COLO829 (cell line): Measurements from ENCODE around the gene NUBP2.

Source experiments
- DNase-seq: peaks from one replicate; pipeline ENCODE4 v3.0.0; 2012; ENCODE audit warnings: low spot score

NUBP2 gene

GRCh38 chr16:1782408-1783264 is at the start of gene NUBP2, which contains the start of gene SPSB3:
Gene NUBP2 (plus strand): TSS chr16:1782960. CDS start chr16:1783021, 61 bp downstream.
Gene SPSB3 (minus strand): TSS chr16:1782571. CDS start chr16:1781483, 1,088 bp downstream.
- peak; percentile 99 for DNase-seq

- DNase-seq: no peak
Measured at GRCh38 chr16:1734123-1734522, 48.6 kb upstream of the NUBP2 start.

DNA sequence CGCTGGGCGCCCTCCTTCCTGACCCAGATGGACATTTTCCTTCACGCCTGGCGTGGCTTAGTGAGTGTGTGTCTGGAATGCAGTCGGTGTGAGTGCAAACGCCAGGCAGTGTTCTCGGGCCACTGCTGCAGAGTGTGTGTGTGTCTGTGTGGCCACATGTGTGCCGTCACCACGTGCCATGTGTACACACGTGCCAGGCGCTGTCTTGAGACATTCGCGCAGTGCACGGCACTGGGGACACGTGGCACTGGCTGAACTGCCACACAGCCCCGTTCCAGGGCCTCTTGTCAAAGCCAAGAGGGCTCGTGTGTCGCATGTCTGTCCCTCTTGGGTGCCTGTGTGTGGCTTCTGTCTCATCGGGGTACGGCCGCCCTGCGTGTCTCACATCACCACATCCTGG is 47.9 kb upstream of the NUBP2 start:
- no peak for DNase-seq

- no peak for DNase-seq
Measured at GRCh38 chr16:1740234-1740633, 42.5 kb upstream of the NUBP2 start.

GRCh38 chr16:1740781-1741490 is 41.8 kb upstream of the NUBP2 start:
- no peak for DNase-seq

DNA sequence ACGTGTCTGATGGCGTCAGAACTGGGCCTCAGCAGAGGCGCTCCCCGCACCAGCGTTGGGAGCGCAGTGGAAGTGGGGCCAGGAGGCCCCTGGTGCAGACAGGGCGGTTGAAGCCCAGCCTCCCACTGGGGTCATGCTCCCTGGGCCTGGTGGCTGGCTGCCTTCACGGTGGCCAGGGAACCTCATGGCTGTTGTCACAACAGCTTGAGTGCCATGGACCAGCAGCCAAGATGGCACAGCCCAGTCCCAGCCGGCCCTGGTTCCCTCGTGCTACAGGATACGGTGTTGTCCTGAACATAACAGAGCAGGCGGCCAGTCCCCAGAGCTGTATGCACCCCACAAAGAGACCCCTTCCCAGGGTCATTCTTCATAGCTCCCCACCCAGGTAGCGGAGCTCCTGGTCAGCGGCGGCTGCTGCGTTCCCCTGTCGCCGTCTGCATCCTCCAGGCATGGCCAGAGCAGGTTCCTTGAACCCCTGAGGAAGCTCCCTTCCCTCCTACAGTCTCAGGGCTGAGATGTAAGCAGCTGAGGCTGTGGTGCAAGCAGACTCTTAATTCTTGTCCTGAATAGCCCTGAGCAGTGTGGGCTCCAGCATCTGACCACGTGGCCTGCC is 41.1 kb upstream of the NUBP2 start:
- DNase-seq: no peak

- no peak for DNase-seq
Measured at GRCh38 chr16:1743376-1744337, 39.1 kb upstream of the NUBP2 start.

DNA sequence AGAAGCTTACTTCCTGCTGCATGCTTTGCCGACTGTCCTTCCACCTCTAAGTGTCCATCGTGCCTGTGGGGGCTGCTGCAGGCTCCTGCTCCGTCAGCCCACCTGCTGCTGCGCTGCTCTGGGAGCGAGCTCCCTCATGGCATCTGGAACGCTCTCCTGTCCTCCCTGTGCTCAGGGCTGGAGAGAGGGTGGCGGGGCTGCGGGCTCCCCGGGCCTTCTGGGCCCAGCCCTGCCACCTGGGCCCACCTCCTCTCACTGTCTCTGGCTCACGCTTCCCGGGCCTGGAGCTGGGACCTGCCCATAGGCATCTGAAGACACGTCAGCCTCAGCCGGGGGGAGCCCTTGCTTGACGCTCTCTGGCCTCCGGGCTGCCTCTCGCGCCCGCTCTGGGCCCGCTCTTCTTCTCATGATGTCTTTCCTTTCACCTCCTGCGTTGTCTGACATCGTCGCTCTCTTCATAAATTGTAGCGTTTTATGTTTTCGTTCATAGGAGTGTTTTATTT is 38.4 kb upstream of the NUBP2 start:
- no peak for DNase-seq

- no peak for DNase-seq
Measured at GRCh38 chr16:1745181-1745899, 37.4 kb upstream of the NUBP2 start.

DNA sequence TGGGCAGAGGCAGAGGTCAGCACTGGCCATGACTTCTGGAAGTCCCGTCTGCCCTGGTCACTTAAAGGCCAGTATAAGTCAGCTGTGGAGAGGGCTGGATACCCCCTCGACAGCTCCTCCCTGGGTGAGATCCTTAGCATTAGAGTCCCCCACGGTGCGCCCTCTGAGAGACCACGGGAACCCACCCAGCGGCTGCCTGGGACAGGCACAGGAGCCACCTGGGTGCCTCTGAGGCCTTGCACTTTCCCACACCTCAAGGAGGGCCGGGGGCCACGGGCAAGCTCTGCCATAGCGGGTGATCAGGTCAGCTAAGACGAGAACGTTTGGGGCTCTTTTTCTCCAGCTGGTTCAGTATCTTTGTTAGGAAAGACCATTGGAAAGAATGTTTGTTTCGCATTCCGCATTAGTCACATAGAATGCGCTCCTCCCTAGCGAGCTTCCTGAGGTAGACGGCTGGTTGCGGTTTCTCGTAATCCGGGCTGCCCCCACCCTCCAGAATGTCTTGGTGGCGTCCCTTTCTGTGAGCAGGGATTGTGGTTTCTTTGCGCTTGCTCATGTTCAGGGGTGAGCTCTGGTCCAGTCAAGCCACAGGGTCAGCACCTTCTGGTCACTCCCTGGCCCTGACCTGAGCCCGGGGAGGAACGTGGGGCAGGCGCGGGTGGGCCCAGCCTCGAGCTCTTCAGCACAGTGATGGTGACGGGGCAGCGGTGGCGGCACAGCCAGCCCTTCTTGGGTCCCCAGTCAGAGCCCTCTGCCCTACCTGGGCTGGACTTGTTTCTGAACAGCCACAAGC is 36.7 kb upstream of the NUBP2 start:
- DNase-seq: no peak

GRCh38 chr16:1746693-1747195 is 36.0 kb upstream of the NUBP2 start:
- DNase-seq: no peak

GRCh38 chr16:1747934-1748333 is 34.8 kb upstream of the NUBP2 start:
- no peak for DNase-seq

GRCh38 chr16:1749152-1750117 is 33.3 kb upstream of the NUBP2 start:
- DNase-seq: no peak

DNA sequence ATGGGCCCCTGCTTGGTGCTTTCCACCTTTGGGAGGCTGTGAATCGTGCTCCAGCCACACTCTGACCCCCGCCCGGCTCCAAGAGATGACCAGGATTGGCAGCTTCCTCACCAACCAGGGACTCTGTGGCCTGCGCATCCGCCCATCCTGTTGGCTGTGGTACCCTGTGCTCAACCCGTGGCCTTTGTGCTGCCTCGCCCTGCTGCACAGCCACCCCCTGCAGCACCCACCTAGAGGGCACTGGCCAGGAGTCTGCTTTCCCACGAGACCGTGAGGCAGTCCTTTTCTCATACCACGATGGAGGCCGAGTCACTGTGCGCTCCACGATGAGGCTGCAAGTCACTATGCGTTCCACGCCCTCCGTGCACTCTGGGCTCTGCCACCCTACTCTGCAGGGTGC is 30.8 kb upstream of the NUBP2 start:
- DNase-seq: no peak

DNA sequence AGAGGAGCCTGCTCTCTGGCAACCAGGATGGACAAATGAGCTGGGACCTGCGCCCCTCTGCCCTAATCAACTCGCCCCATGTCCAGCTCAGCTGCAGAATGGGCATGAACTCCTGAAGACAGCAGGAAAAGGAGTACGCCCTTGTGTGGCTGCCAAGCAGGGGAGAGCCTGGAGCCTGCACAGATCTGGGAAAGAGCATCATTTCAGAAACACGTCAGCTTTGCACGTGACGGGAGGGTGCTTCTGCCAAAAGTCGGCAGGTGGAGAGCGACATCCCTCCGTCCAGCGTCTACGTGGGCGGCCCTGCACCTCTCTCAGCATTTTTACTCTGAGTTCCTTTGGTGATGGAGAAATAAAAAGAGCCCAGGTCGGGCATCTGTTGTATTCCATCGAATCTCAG is 29.9 kb upstream of the NUBP2 start:
- DNase-seq: no peak

DNA sequence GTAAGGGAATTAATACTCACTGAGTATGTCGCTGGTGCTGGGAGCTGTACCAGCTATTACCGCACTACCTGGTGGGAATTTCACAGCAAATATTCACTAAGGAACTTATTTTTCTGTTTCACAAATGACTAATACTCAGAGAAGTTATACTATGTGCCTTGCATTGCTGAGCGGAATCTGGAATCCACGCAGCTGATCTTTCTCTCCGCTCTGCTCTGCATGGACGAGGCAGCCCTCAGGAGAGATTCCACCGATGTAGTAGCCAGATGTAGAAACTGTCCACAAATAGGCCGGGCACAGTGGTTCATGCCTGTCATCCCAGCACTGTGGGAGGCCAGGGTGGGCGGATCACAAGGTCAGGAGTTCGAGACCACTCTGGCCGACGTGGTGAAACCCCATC is 28.6 kb upstream of the NUBP2 start:
- no peak for DNase-seq

- no peak for DNase-seq
Measured at GRCh38 chr16:1757714-1758461, 24.9 kb upstream of the NUBP2 start.

DNA sequence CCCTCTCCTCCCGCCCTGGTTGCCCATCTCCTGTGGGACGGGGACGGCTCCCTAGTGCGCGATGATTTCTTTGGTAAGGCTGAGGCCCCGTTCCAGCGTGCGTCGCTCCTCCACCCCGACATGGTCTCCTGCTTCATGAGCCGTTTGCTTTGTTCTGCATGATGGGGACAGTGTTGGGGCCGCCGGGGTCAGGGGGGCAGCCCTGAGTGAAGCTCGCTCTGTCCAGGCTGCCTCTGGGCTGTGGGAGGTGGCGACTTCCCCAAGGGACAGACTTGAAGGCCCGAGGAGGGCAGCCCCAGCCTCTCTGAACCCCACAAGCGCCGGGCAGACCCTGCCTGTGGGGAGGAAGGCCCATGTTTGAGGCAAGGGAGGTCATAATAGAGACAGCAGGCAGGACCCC is 23.8 kb upstream of the NUBP2 start:
- no peak for DNase-seq
